GM23248 (cell line): ENCODE results near the gene TSN.

ENCODE experiments used
- EZH2 ChIP-seq: fragments of 200-600 bp; sonication (generic); IDR thresholded peaks from 2 replicates; pipeline ENCODE4 v1.6.1; 2018; ENCODE audit warnings: antibody characterized with exemption, mild to moderate bottlenecking; ENCODE audit not compliant: insufficient read depth, poor library complexity, severe bottlenecking
- EZH2phosphoT487 ChIP-seq: fragments of 200-600 bp; sonication (generic); IDR thresholded peaks from 2 replicates; pipeline ENCODE4 v1.6.1; 2018; ENCODE audit warnings: antibody characterized with exemption, moderate library complexity, mild to moderate bottlenecking, low read depth; ENCODE audit not compliant: insufficient read depth

GRCh38 chr2:121727950-121728349 is 27.5 kb upstream of the TSN start:
- no peak for TF ChIP-seq EZH2phosphoT487
- TF ChIP-seq EZH2 = no peak
